Activated gamma-delta T cell treated with anti-CD3 and anti-CD28 coated beads, Interleukin-2, amount 50 U/mL, for 16 hours (primary cell): ENCODE results near the gene C5orf63.
A peak's percentile ranks its signal among the peaks of the same experiment; 100 is the strongest.
"Not testable (repeated sequence)": the region's sequence is repeated elsewhere in the genome, so short reads cannot be mapped to it uniquely, and the experiment has no call there.

Source experiments
- DNase-seq: peaks from one replicate; pipeline ENCODE4 v3.0.0-alpha.2; 2020; ENCODE audit warnings: low read depth

C5orf63 gene

DNA sequence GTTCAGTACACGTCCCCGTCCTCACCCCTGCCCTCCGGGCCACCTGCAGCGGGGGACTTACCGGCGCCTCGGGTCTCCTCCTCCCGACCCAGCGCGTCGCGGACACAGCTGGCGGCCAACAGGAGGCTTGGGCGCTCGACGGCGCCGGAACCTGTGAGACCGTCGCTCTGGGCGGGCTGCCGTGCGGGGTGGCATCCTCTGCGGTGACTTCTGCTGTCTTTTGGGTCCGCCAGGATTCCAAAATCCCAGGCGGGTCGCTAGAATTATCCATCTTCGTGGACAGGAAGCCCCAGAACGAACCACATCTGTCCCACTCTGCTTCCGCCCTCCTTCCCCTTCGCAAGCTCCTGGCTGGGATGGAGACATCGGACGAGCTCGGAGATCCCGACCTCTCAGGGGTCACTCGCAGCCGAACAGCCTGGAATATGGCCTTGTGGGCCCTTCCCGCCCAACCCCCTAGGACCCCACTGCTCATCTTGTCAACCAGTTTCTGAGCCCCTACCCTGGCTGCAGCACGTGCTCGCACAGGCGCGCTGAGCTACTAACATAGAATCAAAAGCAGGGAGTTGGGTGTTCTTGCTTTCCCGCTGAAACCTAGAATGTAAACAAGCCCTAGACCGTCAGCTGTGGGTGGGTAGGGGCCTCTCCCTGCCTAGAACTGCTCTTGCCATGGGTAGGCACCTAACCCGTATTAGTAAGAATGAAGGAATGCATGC is 42.0 kb downstream of the C5orf63 start:
- DNase-seq = no peak

GRCh38 chr5:127030259-127031146 is 42.8 kb downstream of the C5orf63 start, which contains the start of gene MARCHF3:
Gene MARCHF3, minus strand, starts transcription at chr5:127030558. Its CDS starts 112,387 bp downstream, at chr5:126918171.
- DNase-seq = peak; percentile 89

- DNase-seq = no peak
These were observed 43.6 kb downstream of the C5orf63 start for GRCh38 chr5:127029581-127030258.

- DNase-seq = no peak
These were observed 44.4 kb downstream of the C5orf63 start for GRCh38 chr5:127028822-127029457.

DNA sequence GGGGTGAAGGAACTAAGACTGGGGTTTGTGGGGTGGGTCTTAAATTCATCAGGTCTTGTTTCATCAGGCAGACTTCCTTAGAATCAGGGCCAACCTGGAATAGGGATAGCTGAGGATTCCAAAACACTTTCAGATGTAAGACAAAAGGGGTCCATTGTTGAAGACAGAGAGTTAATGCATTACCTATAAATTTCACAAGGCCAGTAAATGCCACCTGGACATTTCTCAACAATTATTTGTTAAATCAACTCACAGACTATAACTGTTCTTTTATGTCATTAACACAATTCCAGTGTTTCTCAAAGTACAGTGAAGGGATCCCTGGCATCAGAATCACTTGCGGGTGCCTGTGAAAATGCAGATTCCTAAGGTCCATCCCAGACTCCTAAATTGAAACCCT is 45.8 kb downstream of the C5orf63 start:
- DNase-seq = no peak

DNA sequence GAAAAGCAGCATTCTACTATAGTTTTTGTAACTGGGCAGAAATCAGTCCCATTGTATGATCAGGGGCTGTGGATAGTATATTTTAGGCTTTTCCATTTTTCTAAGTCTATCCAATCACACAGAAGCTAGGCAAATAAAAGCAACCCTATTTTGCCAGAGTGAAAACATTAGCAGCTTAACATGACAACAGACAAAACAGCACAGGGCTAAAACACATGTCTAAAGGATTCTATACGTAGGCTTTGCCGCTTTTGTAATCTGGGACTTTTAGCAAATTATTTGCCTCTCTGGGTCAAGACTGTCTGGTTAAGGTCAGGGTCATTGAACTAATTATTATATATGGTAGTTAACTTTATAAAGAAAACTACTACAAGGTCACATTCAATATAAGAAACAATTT is 47.1 kb downstream of the C5orf63 start:
- DNase-seq = no peak

- no peak for DNase-seq
These were observed 47.8 kb downstream of the C5orf63 start for GRCh38 chr5:127025467-127025866.

GRCh38 chr5:127024821-127025220 is 48.5 kb downstream of the C5orf63 start:
- DNase-seq = no peak

DNA sequence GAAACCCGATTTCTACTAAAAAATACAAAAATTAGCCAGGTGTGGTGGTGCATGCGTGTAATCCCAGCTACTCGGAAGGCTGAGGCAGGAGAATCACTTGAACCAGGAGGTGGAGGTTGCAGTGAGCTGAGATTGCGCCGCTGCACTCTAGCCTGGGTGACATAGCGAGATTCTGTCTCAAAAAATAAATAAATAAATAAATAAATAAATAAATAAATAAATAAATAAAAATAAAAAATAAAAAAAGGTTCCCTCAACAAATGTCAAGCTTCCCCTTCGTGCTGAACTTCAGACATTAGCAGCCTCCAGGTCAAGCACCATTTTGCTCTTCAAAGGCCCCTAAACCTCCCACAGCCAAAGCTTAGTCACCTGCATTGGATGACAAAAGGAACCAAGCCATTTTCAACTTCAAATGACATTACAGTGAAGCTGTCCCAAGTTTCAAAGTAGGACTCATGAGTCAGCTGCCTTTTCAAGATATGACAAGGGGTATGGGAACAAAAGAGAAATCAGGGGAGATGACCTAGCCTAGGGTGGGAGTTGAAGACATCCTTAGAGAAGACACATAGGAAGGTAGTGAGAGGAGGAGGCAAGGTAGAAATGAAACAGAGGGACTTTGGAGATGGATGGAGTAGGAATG is 49.6 kb downstream of the C5orf63 start:
- DNase-seq = not testable (repeated sequence)

DNA sequence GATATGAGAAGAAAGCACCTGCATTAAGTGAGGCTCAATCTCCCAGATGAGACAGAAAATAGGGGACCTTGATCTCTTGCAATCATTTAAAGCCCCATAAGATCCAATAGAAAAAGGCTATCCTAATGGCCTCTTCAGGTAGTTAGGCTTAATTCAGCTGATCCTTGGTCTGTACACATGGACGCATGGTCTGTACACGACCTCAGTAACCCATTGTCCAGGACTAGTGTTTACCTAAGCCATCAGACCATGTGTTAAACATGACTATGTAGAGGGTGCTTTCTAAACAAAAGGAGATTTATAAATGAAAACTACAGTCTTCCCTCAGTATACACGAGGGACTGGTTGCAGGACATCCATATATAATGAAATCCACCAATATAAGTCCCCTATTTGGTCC is 50.5 kb downstream of the C5orf63 start:
- DNase-seq = no peak

DNA sequence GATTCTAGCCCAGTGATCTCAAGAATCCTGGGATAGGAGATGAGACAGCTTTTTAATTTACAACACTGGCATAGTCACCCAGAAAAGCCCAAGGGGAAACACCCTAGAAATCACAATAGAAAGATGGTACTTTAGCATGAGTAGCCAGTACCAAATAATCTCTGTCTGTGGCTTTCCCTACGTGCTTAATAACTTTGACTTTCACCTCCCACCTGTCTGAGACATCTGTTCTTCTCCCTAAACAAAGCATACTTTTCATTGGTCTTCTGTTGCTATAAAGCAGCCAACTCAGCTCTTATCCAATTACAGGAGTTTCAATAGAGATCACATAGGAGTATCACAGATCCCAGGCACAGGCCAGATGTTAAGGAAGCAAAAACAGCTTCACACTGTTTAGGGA is 53.4 kb downstream of the C5orf63 start:
- DNase-seq = no peak

DNA sequence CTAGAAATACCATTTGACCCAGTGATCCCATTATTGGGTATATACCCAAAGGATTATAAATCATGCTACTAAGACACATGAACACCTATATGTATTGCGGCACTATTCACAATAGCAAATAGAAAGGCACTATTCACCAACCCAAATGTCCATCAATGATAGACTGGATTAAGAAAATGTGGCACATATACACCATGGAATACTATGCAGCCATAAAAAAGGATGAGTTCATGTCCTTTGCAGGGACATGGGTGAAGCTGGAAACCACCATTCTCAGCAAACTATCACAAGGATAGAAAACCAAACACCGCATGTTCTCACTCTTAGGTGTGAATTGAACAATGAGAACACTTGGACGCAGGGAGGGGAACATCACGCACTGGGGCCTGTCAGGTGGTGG is 56.6 kb downstream of the C5orf63 start:
- DNase-seq = not testable (repeated sequence)

DNA sequence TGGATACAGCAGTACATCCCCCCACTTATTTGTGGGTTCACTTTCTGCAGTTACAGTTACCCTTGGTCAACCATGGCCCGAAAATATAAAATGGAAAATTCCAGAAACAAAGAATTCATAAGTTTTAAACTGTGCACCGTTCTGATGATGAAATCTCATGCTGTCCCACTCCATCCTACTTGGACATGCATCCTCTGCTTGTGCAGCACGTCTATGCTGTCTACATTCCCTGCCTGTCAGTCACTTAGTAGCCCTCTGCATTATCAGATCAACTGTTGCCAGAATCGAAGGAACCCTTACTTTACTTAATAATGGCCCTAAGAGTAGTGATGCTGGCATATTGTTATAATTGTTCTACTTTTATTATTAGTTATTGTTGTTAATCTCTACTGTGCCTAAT is 57.6 kb downstream of the C5orf63 start:
- DNase-seq = no peak

- no peak for DNase-seq
These were observed 58.7 kb downstream of the C5orf63 start for GRCh38 chr5:127014573-127014972.

GRCh38 chr5:127013407-127013806 is 59.9 kb downstream of the C5orf63 start:
- no peak for DNase-seq

DNA sequence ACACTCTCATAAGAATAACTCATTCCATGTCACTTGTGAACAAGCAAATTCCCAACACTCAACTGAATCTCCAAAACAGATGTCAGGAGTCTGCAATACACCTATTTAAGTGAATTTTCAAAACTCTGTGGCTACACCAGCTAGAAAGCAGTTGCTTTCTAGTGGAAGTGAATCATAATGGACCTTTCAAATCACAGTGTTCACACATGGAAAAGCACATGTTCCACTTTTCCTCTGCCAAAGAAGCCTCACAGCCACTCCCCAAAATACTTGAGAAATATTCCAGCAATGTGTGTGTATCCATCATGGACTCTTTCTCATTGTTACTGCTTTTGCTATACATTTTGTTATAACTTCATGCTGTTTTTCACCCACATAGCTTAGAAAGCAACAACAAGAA is 60.4 kb downstream of the C5orf63 start:
- DNase-seq = no peak

GRCh38 chr5:127011961-127012644 is 61.2 kb downstream of the C5orf63 start:
- DNase-seq = no peak

DNA sequence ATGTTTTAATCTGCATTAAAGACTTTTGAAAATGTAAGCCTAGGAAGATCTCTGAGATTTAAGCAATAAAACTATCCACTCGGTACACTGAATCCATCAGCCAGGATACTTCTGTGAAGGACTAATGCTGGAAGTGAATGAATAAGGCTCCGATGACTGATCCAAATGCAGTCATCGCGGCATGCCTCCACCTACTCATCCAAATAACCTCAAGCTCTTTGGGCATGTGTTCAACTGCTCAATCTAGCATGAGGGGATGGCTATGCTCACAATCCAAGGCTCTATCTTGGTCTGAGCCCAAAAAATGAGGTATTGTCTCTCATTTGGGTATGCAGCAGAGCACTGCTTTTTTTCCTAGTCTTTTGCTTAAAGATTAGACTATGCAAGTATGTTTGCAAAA is 62.1 kb downstream of the C5orf63 start:
- DNase-seq = no peak

DNA sequence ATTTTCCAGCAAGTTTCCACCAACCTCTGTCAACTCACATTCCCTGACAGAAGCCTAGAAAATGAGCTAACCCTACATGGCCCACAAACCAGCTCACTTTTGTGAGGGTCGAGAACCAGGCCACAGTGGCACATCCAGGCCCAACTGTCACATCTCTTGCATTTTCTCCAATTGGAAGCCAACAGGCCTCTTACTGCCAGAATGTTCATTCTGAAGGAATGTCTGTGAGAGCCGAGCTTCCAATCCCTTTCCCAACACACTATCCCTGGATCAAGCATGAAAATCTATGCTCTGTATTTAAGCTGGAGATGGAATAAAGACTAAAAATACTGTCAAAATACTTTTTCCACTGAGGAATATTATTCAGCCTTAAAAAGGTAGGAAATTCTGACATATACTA is 62.9 kb downstream of the C5orf63 start:
- DNase-seq = no peak

DNA sequence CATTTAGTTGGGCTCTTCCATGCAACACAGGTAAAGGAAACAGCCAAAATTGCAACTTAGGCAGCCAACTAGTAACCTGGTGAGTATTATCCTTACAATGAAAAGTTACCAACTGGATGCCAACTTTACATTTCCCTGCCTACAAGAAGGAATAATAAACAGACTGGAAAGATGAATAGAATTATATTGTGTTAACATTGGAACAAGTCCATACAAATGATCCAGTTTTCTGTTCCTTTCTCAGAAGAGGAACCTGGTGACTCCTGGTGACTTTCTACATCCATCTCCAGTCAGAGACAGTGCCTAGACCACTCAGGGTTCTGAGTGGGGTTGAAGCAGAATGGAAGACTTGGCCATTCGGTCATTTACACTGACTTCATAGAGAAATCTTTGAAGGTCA is 63.5 kb downstream of the C5orf63 start:
- no peak for DNase-seq
